NK-92 treated with Interleukin-12 subunit alpha and Interleukin-12 subunit beta, amount 100 ng/mL, for 24 hours (cell line): ENCODE results near the gene SHISAL1.
"Not testable (repeated sequence)": the region's sequence is repeated elsewhere in the genome, so short reads cannot be mapped to it uniquely, and the experiment has no call there.

Experiments
- DNase-seq: peaks from one replicate; lab custom pipeline; 2025; lab: John Stamatoyannopoulos, UW

SHISAL1 gene

GRCh38 chr22:44261164-44261860 lies 51.4 kb downstream of the SHISAL1 start:
- DNase-seq = no peak

- DNase-seq = no peak
Observed at GRCh38 chr22:44260216-44261035, 52.3 kb downstream of the SHISAL1 start.

- DNase-seq = no peak
Observed at GRCh38 chr22:44259366-44260215, 53.2 kb downstream of the SHISAL1 start.

GRCh38 chr22:44256556-44257485 lies 55.9 kb downstream of the SHISAL1 start:
- no peak for DNase-seq

- DNase-seq = no peak
Observed at GRCh38 chr22:44256085-44256484, 56.7 kb downstream of the SHISAL1 start.

GRCh38 chr22:44254811-44255210 lies 57.9 kb downstream of the SHISAL1 start:
- DNase-seq = no peak

- no peak for DNase-seq
Observed at GRCh38 chr22:44249376-44250147, 63.2 kb downstream of the SHISAL1 start.

- DNase-seq = no peak
Observed at GRCh38 chr22:44248926-44249325, 63.8 kb downstream of the SHISAL1 start.

GRCh38 chr22:44247923-44248892 lies 64.5 kb downstream of the SHISAL1 start:
- DNase-seq = no peak

- DNase-seq = no peak
Observed at GRCh38 chr22:44247346-44247745, 65.4 kb downstream of the SHISAL1 start.

- no peak for DNase-seq
Observed at GRCh38 chr22:44246615-44247326, 66.0 kb downstream of the SHISAL1 start.

GRCh38 chr22:44245867-44246266 lies 66.9 kb downstream of the SHISAL1 start:
- no peak for DNase-seq

GRCh38 chr22:44245438-44245837 lies 67.3 kb downstream of the SHISAL1 start:
- DNase-seq = no peak

- no peak for DNase-seq
Observed at GRCh38 chr22:44244265-44244822, 68.4 kb downstream of the SHISAL1 start.

- no peak for DNase-seq
Observed at GRCh38 chr22:44243761-44244160, 69.0 kb downstream of the SHISAL1 start.

GRCh38 chr22:44242946-44243724 lies 69.6 kb downstream of the SHISAL1 start:
- no peak for DNase-seq

GRCh38 chr22:44241121-44241520 lies 71.6 kb downstream of the SHISAL1 start:
- not testable (repeated sequence) for DNase-seq

GRCh38 chr22:44237290-44237689 lies 75.5 kb downstream of the SHISAL1 start:
- no peak for DNase-seq
